Gastrocnemius medialis (tissue), 4 donors: Measurements from ENCODE around the gene SPRR2A. TPM values are rescaled to one million over a fixed set of nuclear protein-coding genes. Genes with fewer than 3 reads are reported as not detected.
"Not testable (repeated sequence)": the region's sequence is repeated elsewhere in the genome, so short reads cannot be mapped to it uniquely, and the experiment has no call there.

ENCODE experiments used
- ATAC-seq, 2 donors: fragments of 150-250 bp; one replicate each; pipeline ENCODE4 v1.9.1; 2016
- DNase-seq, 2 donors: peaks; one replicate each; pipeline ENCODE4 v3.0.0-alpha.2; 2019
- H3K27ac ChIP-seq, 4 donors: fragments of 200-600 bp; sonication (generic); 1 replicate in 1 of 4; 2 replicates in 3 of 4; pipeline ENCODE4 v1.5.1; 2016 to 2018; ENCODE audit warnings: mild to moderate bottlenecking in 2 of 4, moderate library complexity in 1 of 4
- H3K27me3 ChIP-seq, 3 donors: fragments of 200-600 bp; sonication (generic) in 2 of 3; 1 replicate in 1 of 3; 2 replicates in 2 of 3; pipeline versions ENCODE4 v1.5.1 to v1.6.0; 2016 to 2019; ENCODE audit warnings: mild to moderate bottlenecking in 1 of 3, moderate library complexity in 1 of 3
- H3K36me3 ChIP-seq, 2 donors: fragments of 200-600 bp; sonication (generic) in 1 of 2; one replicate each; pipeline ENCODE4 v1.5.1; 2017 to 2018
- H3K4me1 ChIP-seq, 2 donors: fragments of 200-600 bp; sonication (generic) in 1 of 2; one replicate each; pipeline ENCODE4 v1.5.1; 2016 to 2017; ENCODE audit warnings: mild to moderate bottlenecking in 2 of 2
- H3K4me3 ChIP-seq, 4 donors: fragments of 200-600 bp; sonication (generic) in 3 of 4; 1 replicate in 1 of 4; 2 replicates in 3 of 4; pipeline ENCODE4 v1.5.1; 2016 to 2019; ENCODE audit warnings: mild to moderate bottlenecking in 2 of 4
- H3K9me3 ChIP-seq, 3 donors: fragments of 200-600 bp; sonication (generic) in 2 of 3; 1 replicate in 1 of 3; 2 replicates in 2 of 3; pipeline ENCODE4 v1.5.1; 2016 to 2019
- in situ Hi-C, 4 donors: fragments of 200-750 bp; cut with MboI; loops; one replicate each; pipeline versions ENCODE4 v1.15.0 to v1.8.0; 2017; ENCODE audit warnings: low sequenced_read_pairs in 4 of 4
- intact Hi-C: fragments of 100-400 bp; cut with DNase I; formaldehyde crosslinking; loops from one replicate; pipeline ENCODE4 v1.15.1; 2023; ENCODE audit warnings: low total_unique reads
- total RNA-seq, 4 donors: library from RNA; depleted of rRNA; stranded (reverse); fragments of >200 nt; gene quantifications; one replicate each; pipeline versions ENCODE4 v1.1.0 to v1.2.3, GENCODE V29; 2016

SPRR2A gene
- total RNA-seq, 4 donors from 2014 or later, result not detected

- H3K4me1 ChIP-seq, in situ Hi-C loops, H3K4me3 ChIP-seq, DNase-seq, ATAC-seq, intact Hi-C loops, H3K36me3 ChIP-seq, H3K27ac ChIP-seq, H3K27me3 ChIP-seq, H3K9me3 ChIP-seq: not testable (repeated sequence)
Observed at GRCh38 chr1:153011235-153011758, 46.0 kb downstream of the SPRR2A start.

Other genes starting within 250 kb of the SPRR2A start
- gene LCE1B, start 245.5 kb downstream of the SPRR2A start, total RNA-seq, result not detected
- not detected for gene LCE1A, start 230.0 kb downstream of the SPRR2A start, total RNA-seq
- not detected for gene LCE6A, start 214.7 kb downstream of the SPRR2A start, total RNA-seq
- gene LCE7A, start 197.5 kb downstream of the SPRR2A start, total RNA-seq, result not detected
- not detected for gene SMCP, start 179.2 kb downstream of the SPRR2A start, total RNA-seq
- gene IVL, start 149.0 kb downstream of the SPRR2A start, total RNA-seq, result not detected
- not detected for gene SPRR5, start 110.3 kb downstream of the SPRR2A start, total RNA-seq
- not detected for gene SPRR4, start 86.9 kb downstream of the SPRR2A start, total RNA-seq
- not detected for gene SPRR1A, start 73.4 kb downstream of the SPRR2A start, total RNA-seq
- gene SPRR3, start 55.8 kb downstream of the SPRR2A start, total RNA-seq, result not detected
- not detected for gene SPRR1B, start 26.3 kb downstream of the SPRR2A start, total RNA-seq
- gene SPRR2D, start 16.4 kb downstream of the SPRR2A start, total RNA-seq, result not detected
- not detected for gene SPRR2B, start 14.1 kb upstream of the SPRR2A start, total RNA-seq
- gene SPRR2E, start 37.0 kb upstream of the SPRR2A start, total RNA-seq, result not detected
- gene SPRR2F, start 56.0 kb upstream of the SPRR2A start, total RNA-seq, result not detected
- gene SPRR2G, start 93.4 kb upstream of the SPRR2A start, total RNA-seq, result not detected
- not detected for gene LELP1, start 145.9 kb upstream of the SPRR2A start, total RNA-seq
- not detected for gene PRR9, start 160.1 kb upstream of the SPRR2A start, total RNA-seq
- gene LORICRIN, start 202.2 kb upstream of the SPRR2A start, total RNA-seq, result not detected